HCT116 (cell line): ENCODE data around the gene UMAD1. TPM values are rescaled to one million over a fixed set of nuclear protein-coding genes. Genes with fewer than 3 reads are reported as not detected.

Source experiments
- ATAC-seq: fragments of 200-7000 bp; cut with Tn5 transposase; 2 replicates; pipeline ENCODE4 v1.9.1; 2020; ENCODE audit warnings: mild to moderate bottlenecking, moderate library complexity
- BruUV-seq: library from RNA; stranded (reverse); fragments of 400-500 nt; replicated peaks from 2 replicates; lab custom pipeline; 2021; lab: Mats Ljungman, UMichigan
- CTCF ChIA-PET: fragments of 300-600 bp; sonication (Branson Sonifier 250); formaldehyde crosslinking; loops from one replicate; lab custom pipeline; 2021; ENCODE audit warnings: antibody characterized with exemption; lab: Charles Lee
- POLR2A ChIA-PET: fragments of 300-600, 350-600 bp; sonication (Branson Sonifier 250); formaldehyde crosslinking; loops from one replicate; lab custom pipeline; 2021; ENCODE audit warnings: antibody characterized with exemption; lab: Charles Lee
- RAD21 ChIA-PET, 2 experiments: fragments of 300-600 bp; sonication (Branson Sonifier 250); formaldehyde crosslinking; loops; one replicate each; lab custom pipeline; 2023; ENCODE audit warnings: low total read pairs in 2 of 2; ENCODE audit not compliant: uncharacterized antibody in 2 of 2, unreplicated experiment in 2 of 2, low non-redundant PET in 1 of 2; lab: Charles Lee
- DNase-seq: peaks from one replicate; pipeline ENCODE4 v3.0.0-alpha.2; 2010; ENCODE audit warnings: low read depth, low spot score
- H2AFZ ChIP-seq: fragments of 200-600 bp; shearing (Covaris generic), sonication (generic); 2 replicates; pipeline ENCODE4 v1.6.1; 2017; ENCODE audit warnings: low read depth, mixed run types, mixed read lengths, antibody characterized with exemption, low read length; ENCODE audit not compliant: poor library complexity, severe bottlenecking
- H3K27ac ChIP-seq: 2 replicates; pipeline ENCODE4 v1.5.1; 2012; ENCODE audit warnings: low read depth, low read length
- H3K27me3 ChIP-seq: fragments of 200-600 bp; sonication (generic); 2 replicates; pipeline ENCODE4 v1.6.1; 2016; ENCODE audit warnings: mixed run types, low read length, mixed read lengths; ENCODE audit not compliant: insufficient read depth
- H3K36me3 ChIP-seq, 2 experiments: fragments of 200-500 bp in 1 of 2; fragments of 200-600 bp in 1 of 2; sonication (Bioruptor generic) in 1 of 2; sonication (generic) in 1 of 2; 2 replicates each; pipeline versions ENCODE4 v1.5.1 to v1.6.1; 2014 to 2016; ENCODE audit warnings: low read length in 2 of 2, inconsistent platforms in 1 of 2, mixed read lengths in 1 of 2, mixed run types in 1 of 2; ENCODE audit not compliant: insufficient read depth in 2 of 2, control insufficient read depth in 1 of 2
- H3K4me1 ChIP-seq, 2 experiments: fragments of 200-600 bp in 1 of 2; sonication (generic) in 1 of 2; 2 replicates each; pipeline versions ENCODE4 v1.5.1 to v1.6.1; 2012 to 2017; ENCODE audit warnings: low read length in 2 of 2, inconsistent platforms in 1 of 2, mild to moderate bottlenecking in 1 of 2, mixed read lengths in 1 of 2, mixed run types in 1 of 2, moderate library complexity in 1 of 2; ENCODE audit not compliant: insufficient read depth in 2 of 2, control insufficient read depth in 1 of 2
- H3K4me2 ChIP-seq: fragments of 200-600 bp; sonication (generic); 2 replicates; pipeline ENCODE4 v1.6.1; 2017; ENCODE audit warnings: mixed run types, low read length, mixed read lengths
- H3K4me3 ChIP-seq, 2 experiments: fragments of 200-600 bp in 1 of 2; sonication (generic) in 1 of 2; replicated peaks in 1 of 2; 2 replicates each; pipeline ENCODE4 v1.5.1; 2011 to 2016; ENCODE audit warnings: low read length in 2 of 2, control low read depth in 1 of 2, low read depth in 1 of 2, mild to moderate bottlenecking in 1 of 2, mixed read lengths in 1 of 2, mixed run types in 1 of 2
- H3K79me2 ChIP-seq: fragments of 200-600 bp; sonication (generic); 2 replicates; pipeline ENCODE4 v1.6.1; 2017; ENCODE audit warnings: mild to moderate bottlenecking, mixed run types, low read length, moderate library complexity, mixed read lengths; ENCODE audit not compliant: insufficient read depth
- H3K9ac ChIP-seq: fragments of 200-600 bp; sonication (generic); 2 replicates; pipeline ENCODE4 v1.6.1; 2016; ENCODE audit warnings: low read length, mixed read lengths
- H3K9me2 ChIP-seq: fragments of 200-600 bp; sonication (generic), shearing (Covaris generic); 2 replicates; pipeline ENCODE4 v1.6.1; 2017; ENCODE audit warnings: mixed run types, mild to moderate bottlenecking, moderate library complexity; ENCODE audit not compliant: insufficient read depth
- H3K9me3 ChIP-seq, 2 experiments: fragments of 200-500 bp in 1 of 2; fragments of 200-600 bp in 1 of 2; sonication (Bioruptor generic) in 1 of 2; sonication (generic) in 1 of 2; 2 replicates each; pipeline ENCODE4 v1.6.1; 2014 to 2017; ENCODE audit warnings: low read length in 2 of 2, mixed read lengths in 2 of 2, inconsistent platforms in 1 of 2, low read depth in 1 of 2, mild to moderate bottlenecking in 1 of 2, mixed run types in 1 of 2, moderate library complexity in 1 of 2; ENCODE audit not compliant: control insufficient read depth in 1 of 2, insufficient read depth in 1 of 2
- H4K20me1 ChIP-seq: fragments of 200-600 bp; sonication (generic), shearing (Covaris generic); 2 replicates; pipeline ENCODE4 v1.6.1; 2017; ENCODE audit warnings: mixed run types, mild to moderate bottlenecking, moderate library complexity; ENCODE audit not compliant: insufficient read depth
- CTCF ChIP-seq, 3 experiments: fragments of 200-600 bp in 1 of 3; sonication (generic) in 1 of 3; IDR thresholded peaks in 2 of 3; conservative IDR thresholded peaks in 1 of 3; 2 replicates each; pipeline ENCODE4 v1.5.1; 2012 to 2017; ENCODE audit warnings: low read depth in 2 of 3, low read length in 2 of 3, antibody characterized with exemption in 1 of 3, borderline replicate concordance in 1 of 3, control low read depth in 1 of 3, mild to moderate bottlenecking in 1 of 3, mixed read lengths in 1 of 3, mixed run types in 1 of 3, moderate library complexity in 1 of 3; ENCODE audit not compliant: insufficient read depth in 1 of 3
- EGR1 ChIP-seq: IDR thresholded peaks from 2 replicates; pipeline ENCODE4 v1.6.1; 2012; ENCODE audit warnings: low read depth
- FOSL1 ChIP-seq: IDR thresholded peaks from 2 replicates; pipeline ENCODE4 v1.6.1; 2012; ENCODE audit warnings: low read depth
- JUND ChIP-seq: IDR thresholded peaks from 2 replicates; pipeline ENCODE4 v1.6.1; 2012
- POLR2A ChIP-seq: IDR thresholded peaks from 2 replicates; pipeline ENCODE4 v1.7.0; 2011; ENCODE audit warnings: borderline replicate concordance; ENCODE audit not compliant: insufficient read depth, insufficient read length; ENCODE audit errors: extremely low read depth
- POLR2AphosphoS5 ChIP-seq: IDR thresholded peaks from 2 replicates; pipeline ENCODE4 v1.6.1; 2011; ENCODE audit warnings: mild to moderate bottlenecking, low read depth, low read length, moderate library complexity
- RAD21 ChIP-seq: IDR thresholded peaks from 2 replicates; pipeline ENCODE4 v1.6.1; 2012; ENCODE audit warnings: low read depth, mild to moderate bottlenecking
- SP1 ChIP-seq: IDR thresholded peaks from 2 replicates; pipeline ENCODE4 v1.6.1; 2012; ENCODE audit warnings: low read depth
- SRF ChIP-seq: IDR thresholded peaks from 2 replicates; pipeline ENCODE4 v1.6.1; 2012; ENCODE audit warnings: low read depth
- ZBTB33 ChIP-seq: IDR thresholded peaks from 2 replicates; pipeline ENCODE4 v1.6.1; 2011; ENCODE audit warnings: mild to moderate bottlenecking, low read length, moderate library complexity; ENCODE audit not compliant: insufficient replicate concordance; ENCODE audit errors: extremely low read depth
- ZNF274 ChIP-seq: fragments of 200-500 bp; sonication (Bioruptor generic); IDR thresholded peaks from 2 replicates; pipeline ENCODE4 v1.6.1; 2014; ENCODE audit warnings: mild to moderate bottlenecking, low read depth, low read length, inconsistent platforms
- intact Hi-C: fragments of 100-400 bp; cut with micrococcal nuclease; formaldehyde crosslinking; loops from 2 replicates; pipeline ENCODE4 v1.10.0; 2022
- total RNA-seq: library from RNA; stranded (reverse); gene quantifications from one replicate; pipeline ENCODE4 v1.2.1, GENCODE V29; 2021; ENCODE audit not compliant: unreplicated experiment

UMAD1 gene
- total RNA-seq, 1 experiment from 2014 or later = 12.7 TPM

- no peaks in the 10 kb centered on the region for H3K4me1 ChIP-seq
- BruUV-seq = no TSS peak
- no peaks in the 10 kb centered on the region for H3K9me2 ChIP-seq
- no peaks in the 10 kb centered on the region for H3K9me3 ChIP-seq
- no peaks in the 10 kb centered on the region for H3K27me3 ChIP-seq
- H4K20me1 ChIP-seq = no peaks in the 10 kb centered on the region
- ATAC-seq (no peak), DNase-seq (no peak)
- H3K4me2 ChIP-seq = no peak overlapping the region
- no peak for TF ChIP-seq ZBTB33
- no peak for TF ChIP-seq RAD21
- no peak for TF ChIP-seq POLR2A
- no peak for TF ChIP-seq CTCF (IDR thresholded peaks at IDR 0.05 in 2 of 3, conservative IDR thresholded peaks at IDR 0.05 in 1 of 3; ENCODE audit: borderline replicate concordance in 1 of 3, insufficient read depth in 1 of 3, low read depth in 2 of 3, low read length in 2 of 3)
- POLR2A ChIA-PET = no interaction called here
- no peaks in the 10 kb centered on the region for H3K36me3 ChIP-seq
- H3K9ac ChIP-seq = no peak overlapping the region
- CTCF ChIA-PET = no interaction called here
- RAD21 ChIA-PET = no interaction called here
- H3K27ac ChIP-seq = no peak overlapping the region
- no peaks in the 10 kb centered on the region for H3K79me2 ChIP-seq
- no peak overlapping the region for H3K4me3 ChIP-seq
- intact Hi-C loops = no loop called here
- no peak overlapping the region for H2AFZ ChIP-seq
Measured at GRCh38 chr7:7740037-7740355, 99.4 kb downstream of the UMAD1 start.

- RAD21 ChIA-PET = no interaction called here
- ATAC-seq (no peak), DNase-seq (no peak)
- no peak overlapping the region for H3K4me2 ChIP-seq
- H2AFZ ChIP-seq = no peak overlapping the region
- no peak overlapping the region for H3K4me3 ChIP-seq
- POLR2A ChIA-PET = no interaction called here
- no peaks in the 10 kb centered on the region for H3K9me3 ChIP-seq
- no peaks in the 10 kb centered on the region for H3K4me1 ChIP-seq
- H3K27me3 ChIP-seq = no peaks in the 10 kb centered on the region
- H4K20me1 ChIP-seq = no peaks in the 10 kb centered on the region
- no peak overlapping the region for H3K27ac ChIP-seq
- CTCF ChIA-PET = interaction anchor here (1.0 kb wide), 1 partner anchor 61 kb away, joined by 4 read pairs; no protein-coding TSS in a partner anchor
- no peak overlapping the region for H3K9ac ChIP-seq
- BruUV-seq = no TSS peak
- H3K79me2 ChIP-seq = no peaks in the 10 kb centered on the region
- intact Hi-C loops = no loop called here
- H3K36me3 ChIP-seq = no peaks in the 10 kb centered on the region
- no peaks in the 10 kb centered on the region for H3K9me2 ChIP-seq
- TF ChIP-seq SP1 (no peak), EGR1 (no peak), POLR2AphosphoS5 (no peak), JUND (no peak), RAD21 (peak; percentile 16; the same call in 1 of the 2 replicates), FOSL1 (no peak), CTCF (IDR thresholded peaks at IDR 0.05 in 2 of 3, conservative IDR thresholded peaks at IDR 0.05 in 1 of 3; ENCODE audit: borderline replicate concordance in 1 of 3, insufficient read depth in 1 of 3, low read depth in 2 of 3, low read length in 2 of 3) (peak in 1 of 3 experiments; percentile 16; a peak in 1 of 6 replicates), ZNF274 (no peak), ZBTB33 (no peak), SRF (no peak)
Measured at GRCh38 chr7:7742223-7742622, 101.7 kb downstream of the UMAD1 start.
